HL-60 (cell line): ENCODE data around the gene TAOK2.

Experiments used
- CTCF ChIP-seq: IDR thresholded peaks from one replicate; pipeline ENCODE4 v1.5.1; 2011; ENCODE audit warnings: low read length, control low read depth, inconsistent platforms; ENCODE audit not compliant: insufficient read depth
- POLR2AphosphoS5 ChIP-seq: IDR thresholded peaks from 2 replicates; pipeline ENCODE4 v1.6.1; 2012; ENCODE audit warnings: low read depth

- TF ChIP-seq POLR2AphosphoS5, result no peak
- no peak for TF ChIP-seq CTCF
Measured at GRCh38 chr16:29958756-29959155, 14.9 kb upstream of the TAOK2 start.
